ENCODE results near the gene CASZ1.

Gene CASZ1

DNA sequence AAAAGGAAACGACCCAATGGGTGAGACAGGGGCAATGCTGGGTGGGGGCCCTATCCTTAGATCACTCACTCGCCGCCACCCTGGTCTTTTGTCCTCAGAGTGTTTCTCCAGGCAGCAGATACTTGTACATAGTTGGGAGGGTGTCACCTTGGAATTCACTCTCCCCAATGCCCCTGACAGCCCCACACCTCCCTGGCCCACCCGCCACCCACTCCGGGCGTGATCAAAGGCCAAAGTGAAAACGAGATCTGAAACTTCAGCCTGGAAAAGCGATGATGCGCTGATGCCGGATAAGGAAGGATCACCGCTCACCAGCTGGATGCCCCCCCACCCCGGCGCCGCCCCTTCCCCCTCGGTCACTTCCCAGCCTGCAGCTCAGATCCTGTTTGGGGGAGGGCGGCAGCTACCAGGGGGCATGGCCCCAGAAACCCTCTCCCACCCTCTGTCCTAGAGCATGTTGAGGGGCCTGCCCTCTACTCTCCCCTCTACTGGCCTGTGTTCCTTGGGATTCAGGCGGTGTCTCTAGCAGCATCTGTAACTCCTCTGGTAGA lies 33.6 kb upstream of the CASZ1 start:
- no peaks in the 10 kb centered on the region for H3K9me3 ChIP-seq (ENCODE audit: low read length)
- no peak overlapping the region for H3K4me3 ChIP-seq (ENCODE audit: low read length)
- H3K27me3 ChIP-seq (ENCODE audit: insufficient read depth, low read length): peaks cover 25% of the 10 kb centered on the region
- no peak overlapping the region for H2AFZ ChIP-seq (ENCODE audit: low read depth, low read length)
- H3K36me3 ChIP-seq (ENCODE audit: insufficient read depth, low read length): no peaks in the 10 kb centered on the region
- peaks cover 6% of the 10 kb centered on the region for H3K4me1 ChIP-seq (ENCODE audit: insufficient read depth, low read length)

DNA sequence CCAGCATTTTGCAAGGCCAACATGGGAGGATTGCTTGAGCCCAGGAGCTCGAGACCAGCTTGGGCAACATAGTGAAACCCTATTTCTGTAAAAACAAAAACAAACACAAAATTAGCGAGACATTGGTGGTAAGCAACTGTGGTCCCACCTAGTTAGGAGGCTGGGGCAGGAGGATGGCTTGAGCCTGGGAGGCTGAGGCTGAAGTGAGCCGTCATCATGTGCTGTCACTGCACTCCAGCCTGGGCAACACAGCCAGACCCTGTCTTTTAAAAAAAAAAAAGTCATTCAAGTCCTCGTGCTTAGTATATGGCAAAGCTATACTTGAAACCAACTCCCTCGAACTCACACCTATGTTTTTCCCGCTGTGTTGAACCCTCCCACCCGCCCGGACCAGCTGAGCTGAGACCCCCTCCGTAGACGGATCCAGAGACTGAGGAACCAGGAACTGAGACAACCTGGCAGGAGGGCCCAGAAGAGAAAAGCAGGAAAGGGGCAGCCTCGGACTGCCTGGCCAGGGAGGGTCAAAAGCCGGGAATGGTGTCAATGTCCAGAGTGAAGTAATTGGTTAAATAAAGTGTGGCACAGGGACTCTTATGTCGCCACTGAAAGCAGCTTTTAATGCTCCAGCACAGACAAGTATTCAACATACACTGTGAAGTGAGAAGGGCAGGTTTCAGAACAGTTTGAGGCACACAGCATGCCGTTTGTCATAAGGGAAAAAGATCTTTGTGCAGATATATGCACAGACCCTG lies 32.8 kb upstream of the CASZ1 start:
- H3K27me3 ChIP-seq (ENCODE audit: insufficient read depth, low read length): peaks cover 26% of the 10 kb centered on the region
- H2AFZ ChIP-seq (ENCODE audit: low read depth, low read length): no peak overlapping the region
- no peak overlapping the region for H3K4me3 ChIP-seq (ENCODE audit: low read length)
- H3K9me3 ChIP-seq (ENCODE audit: low read length): no peaks in the 10 kb centered on the region
- H3K36me3 ChIP-seq (ENCODE audit: insufficient read depth, low read length): no peaks in the 10 kb centered on the region
- H3K4me1 ChIP-seq (ENCODE audit: insufficient read depth, low read length): no peaks in the 10 kb centered on the region

DNA sequence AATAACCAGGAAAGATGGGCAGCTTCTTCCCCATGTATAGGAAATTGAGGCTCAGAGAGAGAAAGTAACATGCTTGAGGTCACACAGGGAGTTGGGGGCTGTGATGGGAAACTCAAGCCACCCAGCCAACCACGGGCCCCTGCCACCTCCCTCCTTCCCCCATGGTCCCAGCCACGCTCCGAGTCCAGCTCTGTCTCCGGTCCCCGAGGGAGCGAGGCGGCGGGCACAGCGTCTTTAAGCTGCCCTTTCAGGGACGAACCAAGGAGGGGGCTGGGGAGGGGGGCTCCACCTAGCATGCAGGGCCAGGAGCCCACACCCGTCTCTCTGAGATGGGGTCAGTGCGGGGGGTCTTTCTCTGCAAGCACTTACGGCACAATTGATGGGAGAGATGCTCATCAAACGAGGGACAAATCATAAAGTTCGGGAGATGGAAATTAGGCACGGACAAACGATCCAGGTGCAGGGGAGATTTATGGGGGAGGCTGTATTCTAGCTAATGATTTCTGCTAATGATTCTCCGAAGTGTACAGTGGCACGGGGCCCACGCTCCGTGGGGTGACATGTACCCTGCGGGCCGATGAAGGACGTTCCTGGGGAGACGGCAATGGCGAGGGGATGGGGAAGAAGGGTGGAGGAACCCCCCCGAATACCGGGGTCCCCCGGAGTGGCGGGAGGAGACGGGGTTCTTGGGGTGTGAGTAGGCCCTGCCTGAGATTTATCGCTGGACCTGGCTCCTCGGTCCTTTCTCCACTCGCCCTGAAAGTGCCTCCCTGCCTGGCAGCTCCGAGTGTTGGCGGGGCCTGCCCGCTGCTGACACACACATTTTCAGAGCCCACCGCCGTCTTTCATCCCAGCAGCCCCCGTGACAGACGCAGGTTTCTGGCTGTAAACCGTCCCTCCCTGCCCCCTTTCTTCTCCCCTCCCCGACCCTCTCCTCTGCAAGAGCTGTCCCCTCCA lies 31.2 kb upstream of the CASZ1 start:
- no peaks in the 10 kb centered on the region for H3K36me3 ChIP-seq (ENCODE audit: insufficient read depth, low read length)
- no peaks in the 10 kb centered on the region for H3K4me1 ChIP-seq (ENCODE audit: insufficient read depth, low read length)
- H3K4me3 ChIP-seq (ENCODE audit: low read length): no peak overlapping the region
- H2AFZ ChIP-seq (ENCODE audit: low read depth, low read length): no peak overlapping the region
- H3K27me3 ChIP-seq (ENCODE audit: insufficient read depth, low read length): peaks cover 37% of the 10 kb centered on the region
- H3K9me3 ChIP-seq (ENCODE audit: low read length): no peaks in the 10 kb centered on the region

DNA sequence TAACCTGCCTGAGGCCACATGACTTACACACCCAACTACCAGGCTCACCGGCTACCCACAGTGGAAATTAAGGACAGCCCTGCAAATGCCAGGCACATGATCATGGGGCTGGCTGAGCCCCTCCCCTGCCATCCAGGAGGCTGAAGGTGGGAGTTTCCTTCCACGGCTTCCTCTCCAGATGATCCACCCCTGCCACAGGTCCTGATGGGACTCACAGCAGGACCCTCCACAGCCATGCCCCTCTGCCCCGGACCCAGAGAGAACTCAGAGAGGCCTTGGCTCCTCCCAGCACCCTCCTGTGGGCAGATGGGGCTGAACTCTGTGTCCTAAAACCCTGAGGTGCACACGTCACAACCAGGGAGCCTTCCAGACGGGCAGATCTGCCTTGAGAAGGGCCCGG lies 29.1 kb upstream of the CASZ1 start:
- H3K36me3 ChIP-seq (ENCODE audit: insufficient read depth, low read length): no peaks in the 10 kb centered on the region
- H3K4me3 ChIP-seq (ENCODE audit: low read length): no peak overlapping the region
- no peaks in the 10 kb centered on the region for H3K4me1 ChIP-seq (ENCODE audit: insufficient read depth, low read length)
- no peak overlapping the region for H2AFZ ChIP-seq (ENCODE audit: low read depth, low read length)
- H3K27me3 ChIP-seq (ENCODE audit: insufficient read depth, low read length): peaks cover 40% of the 10 kb centered on the region
- H3K9me3 ChIP-seq (ENCODE audit: low read length): no peaks in the 10 kb centered on the region

DNA sequence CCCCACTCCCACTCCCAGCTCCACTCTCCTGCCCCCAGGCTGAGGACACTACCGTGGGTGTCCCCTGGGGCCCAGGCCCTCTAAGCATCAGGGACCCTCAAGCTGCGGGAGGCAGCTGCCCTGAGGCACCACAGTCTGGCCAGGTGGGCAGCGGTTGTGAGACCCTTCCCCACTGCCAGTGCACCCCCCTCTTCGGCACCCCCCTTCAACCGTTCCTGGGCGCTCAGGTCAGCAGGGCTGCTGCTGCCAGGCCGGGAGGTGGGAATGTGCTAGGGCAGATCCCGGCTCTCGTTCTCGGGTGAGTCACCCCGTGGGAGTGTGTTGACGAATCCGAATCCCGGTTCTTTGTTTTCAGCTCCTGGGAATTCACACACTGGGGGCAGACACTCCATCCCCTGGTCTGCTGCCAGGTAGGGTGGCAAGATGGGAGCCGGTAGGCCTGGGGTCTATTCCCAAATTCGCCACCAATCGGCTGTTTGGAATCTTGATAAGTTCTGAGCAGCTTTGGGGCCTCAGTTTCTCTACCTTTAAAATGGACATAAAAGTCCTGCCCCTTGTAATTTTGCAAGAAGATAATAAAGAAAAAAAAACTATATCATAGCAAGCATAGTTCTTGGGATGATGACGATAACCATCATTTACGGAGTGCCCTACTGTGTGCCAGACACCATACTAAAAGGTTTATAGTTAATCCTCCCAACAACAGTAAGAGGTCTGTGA lies 28.5 kb upstream of the CASZ1 start:
- no peak overlapping the region for H3K4me3 ChIP-seq (ENCODE audit: low read length)
- H3K27me3 ChIP-seq (ENCODE audit: insufficient read depth, low read length): peaks cover 40% of the 10 kb centered on the region
- no peaks in the 10 kb centered on the region for H3K9me3 ChIP-seq (ENCODE audit: low read length)
- no peaks in the 10 kb centered on the region for H3K4me1 ChIP-seq (ENCODE audit: insufficient read depth, low read length)
- no peak overlapping the region for H2AFZ ChIP-seq (ENCODE audit: low read depth, low read length)
- no peaks in the 10 kb centered on the region for H3K36me3 ChIP-seq (ENCODE audit: insufficient read depth, low read length)

DNA sequence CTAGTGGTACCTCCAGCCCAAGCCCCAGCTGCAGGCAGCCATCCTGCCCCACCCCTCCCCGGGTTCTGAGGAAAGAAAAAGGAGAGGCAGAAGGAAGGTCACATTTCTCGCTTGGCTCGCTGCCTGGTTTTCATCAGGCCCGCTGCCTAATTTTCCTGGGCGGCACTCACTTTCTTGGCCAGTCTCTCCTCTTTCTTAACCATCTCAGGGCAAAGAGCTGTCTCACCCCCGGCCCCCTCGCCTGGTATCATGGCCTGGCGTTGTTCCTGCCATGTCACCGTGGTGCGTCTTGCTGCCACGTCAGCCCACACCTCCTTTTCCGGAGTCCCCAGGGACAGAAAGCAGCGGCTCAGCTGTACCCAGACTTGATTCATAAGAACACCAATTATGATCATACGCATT lies 26.6 kb upstream of the CASZ1 start:
- H2AFZ ChIP-seq (ENCODE audit: low read depth, low read length): no peak overlapping the region
- H3K36me3 ChIP-seq (ENCODE audit: insufficient read depth, low read length): no peaks in the 10 kb centered on the region
- no peak overlapping the region for H3K4me3 ChIP-seq (ENCODE audit: low read length)
- H3K9me3 ChIP-seq (ENCODE audit: low read length): no peaks in the 10 kb centered on the region
- H3K4me1 ChIP-seq (ENCODE audit: insufficient read depth, low read length): no peaks in the 10 kb centered on the region
- peaks cover 27% of the 10 kb centered on the region for H3K27me3 ChIP-seq (ENCODE audit: insufficient read depth, low read length)

DNA sequence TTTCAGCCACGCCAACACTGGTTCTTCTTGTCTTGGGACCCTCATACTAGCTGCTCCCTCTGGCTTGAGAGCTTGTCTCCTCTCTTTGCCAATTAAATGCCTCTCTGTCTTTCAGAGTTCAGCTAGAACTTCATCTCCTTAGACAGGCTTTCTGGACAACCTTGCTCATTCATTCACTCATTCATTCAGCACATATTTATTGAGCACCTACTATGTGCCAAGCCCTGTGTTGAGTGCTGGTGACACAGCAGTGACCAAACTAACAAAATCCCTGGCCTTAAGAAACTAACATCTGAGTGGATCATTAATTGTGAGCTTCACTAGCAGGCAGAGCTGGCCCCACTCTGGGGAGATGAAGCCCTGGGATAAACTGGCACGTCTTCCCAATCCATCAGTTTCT lies 24.9 kb upstream of the CASZ1 start:
- Histone ChIP-seq H3K36me3 (ENCODE audit: insufficient read depth, low read length) (no peaks in the 10 kb centered on the region), H3K4me3 (ENCODE audit: low read length) (no peak overlapping the region), H3K4me1 (ENCODE audit: insufficient read depth, low read length) (no peaks in the 10 kb centered on the region), H2AFZ (ENCODE audit: low read depth, low read length) (no peak overlapping the region), H3K27me3 (ENCODE audit: insufficient read depth, low read length) (peaks cover 21% of the 10 kb centered on the region), H3K9me3 (ENCODE audit: low read length) (no peaks in the 10 kb centered on the region)

DNA sequence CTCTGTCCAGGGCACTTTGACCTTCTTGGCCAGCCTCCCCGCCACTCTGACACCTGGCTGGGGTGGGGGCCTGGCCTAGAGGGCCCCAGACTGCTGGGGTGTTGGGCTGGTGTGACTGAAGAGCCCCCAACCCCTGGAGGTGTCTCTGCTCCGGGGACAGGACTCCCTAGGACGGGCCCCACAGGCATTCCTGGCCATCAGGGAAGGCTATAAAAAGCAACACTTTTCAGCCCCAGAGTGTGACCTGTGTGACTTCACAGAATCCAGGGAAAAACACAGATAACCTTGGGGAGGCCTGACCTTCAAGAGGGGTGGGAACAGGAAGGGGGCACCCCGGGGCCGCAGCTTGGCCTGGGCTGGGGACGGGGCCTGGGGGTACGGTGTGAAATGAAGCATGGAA lies 24.0 kb upstream of the CASZ1 start:
- Histone ChIP-seq H3K4me1 (ENCODE audit: insufficient read depth, low read length) (no peaks in the 10 kb centered on the region), H3K36me3 (ENCODE audit: insufficient read depth, low read length) (no peaks in the 10 kb centered on the region), H3K4me3 (ENCODE audit: low read length) (no peak overlapping the region)

DNA sequence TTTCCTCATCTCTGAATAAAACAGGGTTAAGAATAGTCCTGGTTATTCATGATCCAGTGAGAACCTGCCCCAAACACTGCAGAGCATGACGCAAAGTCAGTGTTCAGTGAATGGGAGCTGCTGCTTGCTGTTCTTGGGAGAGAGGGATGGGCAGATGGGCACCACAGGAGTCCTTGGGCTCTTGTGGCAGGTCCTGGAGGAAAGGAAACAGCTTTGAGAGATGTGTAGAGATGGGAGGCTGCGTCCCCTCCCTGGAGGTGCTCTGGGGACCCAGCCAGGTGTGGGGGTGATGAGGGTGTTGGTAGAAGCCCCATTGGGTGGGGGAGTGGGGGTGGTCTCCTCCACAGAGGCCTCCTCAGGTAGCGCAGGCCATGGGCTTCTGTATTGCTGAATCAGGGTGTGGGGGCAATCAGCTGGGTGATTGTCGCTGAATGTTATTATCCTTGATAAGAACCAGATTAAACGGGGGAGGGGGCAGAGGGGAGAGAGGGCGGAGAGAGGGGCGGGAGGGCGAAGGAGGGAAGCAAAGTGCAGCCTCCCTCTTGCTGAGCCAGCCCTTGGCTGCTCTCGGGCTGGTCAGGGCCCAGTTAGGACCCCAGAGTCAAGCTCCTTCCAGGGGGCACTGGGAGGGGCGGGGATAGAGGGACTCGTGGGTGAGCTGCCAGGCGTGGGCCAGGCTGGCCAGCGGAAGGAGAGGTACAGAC lies 22.9 kb upstream of the CASZ1 start:
- Histone ChIP-seq H2AFZ (ENCODE audit: low read depth, low read length) (no peak overlapping the region), H3K4me1 (ENCODE audit: insufficient read depth, low read length) (peaks cover 4% of the 10 kb centered on the region), H3K36me3 (ENCODE audit: insufficient read depth, low read length) (no peaks in the 10 kb centered on the region), H3K4me3 (ENCODE audit: low read length) (no peak overlapping the region), H3K9me3 (ENCODE audit: low read length) (no peaks in the 10 kb centered on the region), H3K27me3 (ENCODE audit: insufficient read depth, low read length) (peaks cover 29% of the 10 kb centered on the region)

More for the DNA sequence above, 24.0 kb upstream of the CASZ1 start:
- H3K9me3 ChIP-seq (ENCODE audit: low read length): no peaks in the 10 kb centered on the region
- H3K27me3 ChIP-seq (ENCODE audit: insufficient read depth, low read length): peaks cover 26% of the 10 kb centered on the region
- H2AFZ ChIP-seq (ENCODE audit: low read depth, low read length): no peak overlapping the region

DNA sequence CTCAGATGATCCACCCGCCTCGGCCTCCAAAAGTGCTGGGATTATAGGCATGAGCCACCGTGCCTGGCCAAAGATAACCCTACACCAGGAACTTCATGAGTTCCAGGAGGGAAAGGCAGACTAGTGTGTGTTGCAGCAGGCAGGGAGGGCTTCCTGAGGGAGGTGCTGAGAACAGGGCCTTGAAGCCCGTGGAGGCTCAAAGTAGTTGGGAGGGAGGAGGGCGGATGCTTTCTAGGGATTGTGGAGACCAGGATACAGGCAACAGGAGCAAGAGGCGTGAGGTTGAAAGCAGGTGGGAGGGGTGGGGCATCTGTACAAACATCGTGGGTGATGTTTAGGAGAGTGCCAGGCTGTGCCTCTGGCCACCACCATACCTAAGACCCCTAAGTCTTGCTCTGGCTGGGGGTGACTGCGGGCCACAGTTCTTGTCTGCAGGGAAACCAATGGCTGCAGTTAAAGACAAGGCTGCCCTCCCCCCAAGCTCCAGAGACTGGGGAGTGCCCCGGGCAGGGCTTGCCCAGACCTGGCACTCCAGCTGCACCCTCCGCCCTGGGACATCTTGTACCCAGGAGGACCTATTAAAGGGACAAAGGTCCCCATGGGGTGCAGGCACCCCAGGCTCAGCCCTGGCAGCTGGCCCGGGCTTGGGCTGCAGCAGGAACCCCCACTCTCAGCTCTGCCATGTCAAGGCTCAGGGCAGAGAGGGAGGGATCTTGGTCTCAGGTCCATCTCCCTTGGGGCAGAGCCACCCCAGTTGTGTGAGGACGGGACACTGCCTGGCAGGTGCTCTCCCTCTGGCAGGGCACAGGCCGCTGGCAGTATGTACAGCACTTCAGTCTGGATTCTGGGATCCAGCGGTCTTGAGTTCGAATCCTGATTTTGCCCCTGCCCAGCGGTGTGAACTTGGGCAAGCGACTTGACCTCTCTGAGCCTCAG lies 22.1 kb upstream of the CASZ1 start:
- Histone ChIP-seq H3K4me1 (ENCODE audit: insufficient read depth, low read length) (peaks cover 4% of the 10 kb centered on the region), H3K27me3 (ENCODE audit: insufficient read depth, low read length) (peaks cover 31% of the 10 kb centered on the region), H2AFZ (ENCODE audit: low read depth, low read length) (no peak overlapping the region), H3K4me3 (ENCODE audit: low read length) (no peak overlapping the region), H3K9me3 (ENCODE audit: low read length) (no peaks in the 10 kb centered on the region), H3K36me3 (ENCODE audit: insufficient read depth, low read length) (no peaks in the 10 kb centered on the region)

DNA sequence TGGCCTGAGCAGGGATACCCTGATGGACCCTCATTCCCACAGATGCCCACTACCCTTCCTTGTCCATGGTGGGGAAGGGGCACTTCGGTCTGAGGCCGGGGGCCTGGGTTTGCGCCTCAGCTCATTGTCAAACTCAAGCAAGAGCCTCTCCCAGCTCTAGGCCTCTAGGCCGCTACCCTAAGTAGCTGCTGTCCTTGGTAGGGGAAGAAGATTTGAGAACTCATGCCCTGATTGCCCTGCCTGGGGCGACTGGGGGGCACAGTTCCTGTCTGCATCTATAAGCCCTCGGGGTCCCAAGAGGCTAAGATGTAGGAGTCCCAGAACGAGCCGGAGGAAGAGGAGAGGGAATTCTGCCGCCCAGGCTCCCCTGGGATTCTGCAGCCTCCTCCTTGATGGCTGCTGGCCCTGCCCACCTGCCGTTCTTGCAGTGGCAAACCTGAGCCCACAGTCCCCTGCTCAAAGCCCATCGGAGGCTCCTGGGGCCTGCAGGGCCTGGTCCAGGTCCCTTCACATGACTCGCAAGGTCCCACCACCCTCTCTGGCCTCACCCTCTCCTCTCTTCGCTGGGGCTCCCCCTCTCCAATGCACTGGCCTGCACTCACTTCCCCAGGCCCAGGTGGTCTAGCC lies 20.4 kb upstream of the CASZ1 start:
- Histone ChIP-seq H3K27me3 (ENCODE audit: insufficient read depth, low read length) (peaks cover 27% of the 10 kb centered on the region), H3K4me1 (ENCODE audit: insufficient read depth, low read length) (peaks cover 4% of the 10 kb centered on the region), H3K36me3 (ENCODE audit: insufficient read depth, low read length) (no peaks in the 10 kb centered on the region), H3K9me3 (ENCODE audit: low read length) (no peaks in the 10 kb centered on the region), H2AFZ (ENCODE audit: low read depth, low read length) (no peak overlapping the region), H3K4me3 (ENCODE audit: low read length) (no peak overlapping the region)
